ENCODE data around the gene NPR2.

Gene NPR2

DNA sequence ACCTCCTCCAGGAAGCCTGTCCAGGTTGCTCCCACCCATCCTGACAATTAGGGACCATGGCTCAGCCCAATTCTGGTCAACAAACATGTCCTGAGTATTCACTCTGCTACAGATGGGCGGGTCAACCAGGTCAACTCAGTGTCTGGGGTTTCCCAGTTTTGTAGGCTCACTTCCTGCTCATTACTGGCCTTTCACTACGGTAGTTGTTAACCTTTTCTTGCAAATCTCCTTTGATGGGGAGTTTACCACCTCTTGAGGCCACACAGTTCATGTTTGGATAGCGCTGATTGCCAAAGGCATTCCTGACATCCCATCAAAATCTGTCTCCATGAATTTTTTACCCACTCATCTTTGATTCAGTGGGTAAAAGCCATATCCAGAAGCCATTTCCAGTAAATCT lies 51.4 kb downstream of the NPR2 start:
- TF ChIP-seq, protein P1, sequence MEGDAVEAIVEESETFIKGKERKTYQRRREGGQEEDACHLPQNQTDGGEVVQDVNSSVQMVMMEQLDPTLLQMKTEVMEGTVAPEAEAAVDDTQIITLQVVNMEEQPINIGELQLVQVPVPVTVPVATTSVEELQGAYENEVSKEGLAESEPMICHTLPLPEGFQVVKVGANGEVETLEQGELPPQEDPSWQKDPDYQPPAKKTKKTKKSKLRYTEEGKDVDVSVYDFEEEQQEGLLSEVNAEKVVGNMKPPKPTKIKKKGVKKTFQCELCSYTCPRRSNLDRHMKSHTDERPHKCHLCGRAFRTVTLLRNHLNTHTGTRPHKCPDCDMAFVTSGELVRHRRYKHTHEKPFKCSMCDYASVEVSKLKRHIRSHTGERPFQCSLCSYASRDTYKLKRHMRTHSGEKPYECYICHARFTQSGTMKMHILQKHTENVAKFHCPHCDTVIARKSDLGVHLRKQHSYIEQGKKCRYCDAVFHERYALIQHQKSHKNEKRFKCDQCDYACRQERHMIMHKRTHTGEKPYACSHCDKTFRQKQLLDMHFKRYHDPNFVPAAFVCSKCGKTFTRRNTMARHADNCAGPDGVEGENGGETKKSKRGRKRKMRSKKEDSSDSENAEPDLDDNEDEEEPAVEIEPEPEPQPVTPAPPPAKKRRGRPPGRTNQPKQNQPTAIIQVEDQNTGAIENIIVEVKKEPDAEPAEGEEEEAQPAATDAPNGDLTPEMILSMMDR (conservative IDR thresholded peaks at IDR 0.05; ENCODE audit: low read depth, low read length): no peak
- H3K4me3 ChIP-seq (ENCODE audit: low read length): no peak overlapping the region
- no peak for DNase-seq (ENCODE audit: low read depth)

DNA sequence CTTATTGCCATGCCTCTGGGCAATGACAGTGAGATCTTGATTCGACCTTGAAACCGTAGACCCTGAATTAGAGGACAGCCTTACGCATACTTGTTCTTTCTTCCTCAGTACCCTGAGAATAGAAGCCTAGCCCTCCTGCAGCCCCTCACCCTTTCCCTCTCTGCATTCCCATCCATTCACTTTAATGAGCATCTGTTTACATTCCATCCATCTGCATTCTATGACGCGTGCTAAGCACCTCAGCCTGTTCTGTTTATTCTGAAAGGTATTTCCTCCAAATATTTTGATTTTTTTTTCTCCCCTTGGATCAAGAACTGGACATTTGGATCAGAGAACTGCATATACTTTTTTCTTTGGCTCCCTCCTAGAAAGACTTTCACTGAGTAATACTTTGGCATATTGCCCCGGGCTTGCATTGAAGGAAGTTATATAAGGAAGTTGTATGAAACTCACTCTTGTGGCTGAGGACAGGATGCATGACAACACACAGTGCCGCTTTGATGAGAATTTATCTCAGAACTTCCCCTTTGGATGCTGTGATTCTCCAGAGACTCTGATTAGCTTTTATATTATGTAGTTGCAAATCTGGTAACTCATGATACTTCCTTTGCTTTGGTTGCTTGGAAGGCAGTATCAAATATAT lies 53.4 kb downstream of the NPR2 start:
- H3K4me3 ChIP-seq (ENCODE audit: low read length): no peak overlapping the region
- TF ChIP-seq, protein P1 (conservative IDR thresholded peaks at IDR 0.05; ENCODE audit: low read depth, low read length): no peak
- peak; percentile 40 for DNase-seq (ENCODE audit: low read depth)

DNA sequence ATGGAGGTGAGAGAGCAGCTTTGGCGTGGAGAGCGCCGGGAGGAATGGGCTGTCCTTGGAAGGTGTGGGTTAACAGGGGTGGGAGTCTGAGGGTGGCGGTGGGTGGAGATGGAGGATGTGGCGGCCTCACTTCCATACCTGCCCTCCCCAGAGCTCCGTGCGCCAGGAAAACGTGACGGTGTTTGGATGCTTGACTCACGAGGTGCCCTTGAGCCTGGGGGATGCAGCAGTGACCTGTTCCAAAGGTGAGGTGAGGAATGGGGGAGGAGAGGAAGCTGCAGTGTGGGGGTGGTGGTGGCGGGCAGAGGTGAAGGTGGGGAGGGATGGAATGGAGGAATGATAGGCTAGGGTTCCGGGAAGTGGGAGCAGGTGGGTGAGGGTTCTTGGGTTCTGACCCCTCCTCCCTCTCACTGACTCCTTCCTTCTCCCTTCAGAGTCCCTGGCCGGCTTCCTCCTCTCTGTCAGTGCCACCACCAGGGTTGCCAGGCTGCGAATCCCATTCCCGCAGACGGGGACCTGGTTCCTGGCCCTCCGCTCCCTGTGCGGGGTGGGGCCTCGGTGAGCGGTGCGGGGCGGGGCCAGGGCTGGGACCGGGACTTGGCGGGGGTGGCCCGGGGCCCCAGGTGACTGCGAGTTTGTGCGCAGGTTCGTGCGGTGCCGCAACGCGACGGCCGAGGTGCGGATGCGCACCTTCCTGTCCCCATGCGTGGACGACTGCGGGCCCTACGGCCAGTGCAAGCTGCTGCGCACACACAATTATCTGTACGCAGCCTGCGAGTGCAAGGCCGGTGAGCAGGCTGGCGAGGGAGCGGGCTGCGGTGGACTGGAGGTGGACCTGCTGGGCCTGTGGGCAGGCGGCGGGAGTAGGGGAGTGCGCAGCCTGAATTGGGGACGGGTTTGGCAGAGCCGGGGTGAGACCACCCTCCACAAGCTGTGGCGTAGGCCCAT lies 54.7 kb downstream of the NPR2 start:
- H3K4me3 ChIP-seq (ENCODE audit: low read length): no peak overlapping the region
- TF ChIP-seq, protein P1 (conservative IDR thresholded peaks at IDR 0.05; ENCODE audit: low read depth, low read length): no peak
- no peak for DNase-seq (ENCODE audit: low read depth)

DNA sequence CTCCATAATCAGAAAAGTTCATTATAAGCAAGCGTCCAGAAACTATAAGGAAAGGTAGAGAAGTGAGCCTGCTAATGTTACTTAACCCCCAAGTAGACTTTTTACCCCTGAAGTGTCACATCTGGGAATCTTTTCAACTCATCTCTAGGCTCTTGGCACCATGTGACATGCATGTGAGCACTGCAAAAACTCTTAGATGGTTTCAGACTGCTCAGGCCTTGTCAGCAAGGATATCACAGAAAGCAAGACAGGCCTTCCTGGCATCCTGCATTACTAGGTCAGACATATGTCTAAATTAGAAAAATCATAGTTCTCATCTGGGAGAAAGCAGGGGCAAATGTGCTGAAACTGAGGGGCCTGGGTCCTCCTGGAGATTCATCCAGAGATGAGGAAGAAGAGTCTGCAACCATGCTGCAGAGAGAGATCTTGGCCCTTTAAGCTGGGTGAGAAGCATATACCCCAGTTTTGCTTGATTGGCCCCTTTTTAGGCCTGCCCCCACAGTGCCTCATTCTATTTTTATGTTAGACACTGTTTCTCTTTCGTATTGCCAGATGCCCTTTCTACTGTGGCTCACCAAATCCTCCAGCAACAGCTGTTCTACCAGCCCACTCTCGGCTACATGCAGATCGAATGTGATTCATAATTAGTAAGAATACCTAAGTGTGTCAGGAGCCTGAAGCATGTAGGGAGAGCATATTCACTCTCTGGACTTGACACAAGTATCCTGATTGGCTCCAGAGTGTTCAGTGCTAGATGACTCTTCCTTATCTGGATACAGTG lies 56.6 kb downstream of the NPR2 start:
- no peak for DNase-seq (ENCODE audit: low read depth)
- no peak overlapping the region for H3K4me3 ChIP-seq (ENCODE audit: low read length)
- TF ChIP-seq, protein P1 (conservative IDR thresholded peaks at IDR 0.05; ENCODE audit: low read depth, low read length): no peak

DNA sequence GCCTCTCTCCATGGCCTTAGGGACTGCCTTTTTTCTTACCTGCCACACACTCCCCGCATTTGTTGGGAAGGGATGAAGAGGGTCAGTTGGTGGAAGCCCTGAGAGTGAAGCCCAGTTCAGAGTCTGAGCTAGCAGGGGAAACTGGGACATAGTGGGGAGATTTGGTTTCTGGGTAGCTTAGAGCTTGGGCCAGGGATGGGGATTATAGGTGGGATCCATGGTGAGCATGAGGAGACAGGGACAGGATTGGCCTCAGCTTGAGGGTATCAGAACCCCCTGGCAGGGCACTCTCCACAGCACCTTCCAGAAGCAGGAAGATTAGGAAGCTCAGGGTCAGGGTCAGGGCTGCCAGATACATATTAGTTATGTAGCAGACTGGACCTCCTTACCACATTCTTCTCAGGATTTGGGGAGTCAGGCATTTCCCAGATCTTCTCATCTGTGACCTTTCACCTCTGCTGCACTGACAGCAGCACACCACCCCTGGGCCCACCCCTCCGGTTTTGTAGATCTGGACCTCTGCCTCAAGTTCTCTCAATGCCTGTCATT lies 61.0 kb downstream of the NPR2 start:
- TF ChIP-seq, protein P1 (conservative IDR thresholded peaks at IDR 0.05; ENCODE audit: low read depth, low read length): no peak
- no peak for DNase-seq (ENCODE audit: low read depth)
- no peak overlapping the region for H3K4me3 ChIP-seq (ENCODE audit: low read length)

DNA sequence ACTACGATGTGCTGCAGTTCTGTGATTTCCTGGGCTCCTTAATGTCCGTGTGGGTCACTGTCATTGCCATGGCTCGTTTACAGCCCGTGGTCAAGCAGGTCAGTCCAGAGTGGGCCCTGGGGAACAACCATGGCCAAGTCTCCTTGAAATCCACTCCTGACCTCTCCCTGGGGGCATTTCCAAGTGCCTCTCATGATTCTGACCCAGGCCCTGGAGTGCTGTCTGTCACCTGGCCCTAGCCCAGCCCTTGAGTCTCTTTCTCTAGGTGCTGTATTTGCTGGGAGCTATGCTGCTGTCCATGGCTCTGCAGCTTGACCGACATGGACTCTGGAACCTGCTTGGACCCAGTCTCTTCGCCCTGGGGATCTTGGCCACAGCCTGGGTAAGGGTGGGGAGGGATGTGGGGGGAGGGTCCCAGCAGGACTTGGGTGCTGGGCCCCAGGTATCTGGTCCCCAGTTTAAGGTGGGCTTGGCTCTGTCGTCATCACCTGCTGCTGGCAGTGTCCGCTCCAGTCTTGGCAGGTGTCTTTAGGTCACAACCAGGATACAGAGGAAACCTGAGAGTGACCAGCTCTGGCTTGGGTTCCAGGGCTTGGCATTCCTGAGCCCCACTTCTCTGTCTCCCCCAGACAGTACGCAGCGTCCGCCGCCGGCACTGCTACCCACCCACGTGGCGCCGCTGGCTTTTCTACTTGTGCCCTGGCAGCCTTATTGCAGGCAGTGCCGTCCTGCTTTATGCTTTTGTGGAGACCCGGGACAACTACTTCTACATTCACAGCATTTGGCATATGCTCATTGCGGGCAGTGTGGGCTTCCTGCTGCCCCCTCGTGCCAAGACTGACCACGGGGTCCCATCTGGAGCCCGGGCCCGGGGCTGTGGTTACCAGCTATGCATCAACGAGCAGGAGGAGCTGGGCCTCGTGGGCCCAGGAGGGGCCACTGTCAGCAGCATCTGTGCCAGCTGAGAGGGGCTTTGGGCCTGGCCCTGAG lies 61.8 kb downstream of the NPR2 start:
- DNase-seq (ENCODE audit: low read depth): no peak
- TF ChIP-seq, protein P1 (conservative IDR thresholded peaks at IDR 0.05; ENCODE audit: low read depth, low read length): no peak
- H3K4me3 ChIP-seq (ENCODE audit: low read length): no peak overlapping the region

Measured in retinal pigment epithelial cell (primary cell).